Muscle layer of duodenum (tissue), 2 donors: ENCODE measurements around the gene CLMN.
"Not testable (repeated sequence)": the region's sequence is repeated elsewhere in the genome, so short reads cannot be mapped to it uniquely, and the experiment has no call there.

Experiments used
- H3K27ac ChIP-seq: one replicate; pipeline ENCODE4 v1.7.0; 2013; ENCODE audit warnings: mild to moderate bottlenecking, low read length
- H3K27me3 ChIP-seq: one replicate; pipeline ENCODE4 v1.7.0; 2013; ENCODE audit warnings: low read depth, mild to moderate bottlenecking, control low read depth, low read length
- H3K36me3 ChIP-seq, 2 donors: one replicate each; pipeline ENCODE4 v1.7.0; 2013; ENCODE audit warnings: low read length in 2 of 2, control low read depth in 1 of 2, mild to moderate bottlenecking in 1 of 2; ENCODE audit not compliant: insufficient read depth in 2 of 2, control insufficient read depth in 1 of 2
- H3K4me1 ChIP-seq, 2 donors: one replicate each; pipeline ENCODE4 v1.7.0; 2013; ENCODE audit warnings: low read length in 2 of 2, mild to moderate bottlenecking in 2 of 2, control low read depth in 1 of 2, moderate library complexity in 1 of 2; ENCODE audit not compliant: insufficient read depth in 2 of 2, control insufficient read depth in 1 of 2
- H3K4me3 ChIP-seq, 2 donors: one replicate each; pipeline ENCODE4 v1.7.0; 2013; ENCODE audit warnings: low read length in 2 of 2, low read depth in 1 of 2, mild to moderate bottlenecking in 1 of 2
- H3K9me3 ChIP-seq, 2 donors: one replicate each; pipeline ENCODE4 v1.7.0; 2013; ENCODE audit warnings: low read length in 2 of 2, control low read depth in 1 of 2, mild to moderate bottlenecking in 1 of 2; ENCODE audit not compliant: control insufficient read depth in 1 of 2
- donor health status: healthy.

Gene CLMN

GRCh38 chr14:95182379-95182778, 137.3 kb downstream of the CLMN start:
- no peaks in the 10 kb centered on the region for H3K27me3 ChIP-seq
- H3K36me3 ChIP-seq, result peaks cover 0 to 6% of the 10 kb centered on the region in 2 donors
- no peak overlapping the region for H3K4me3 ChIP-seq
- H3K27ac ChIP-seq, result no peak overlapping the region
- peaks cover 14 to 27% of the 10 kb centered on the region in 2 donors for H3K4me1 ChIP-seq
- H3K9me3 ChIP-seq, result no peaks in the 10 kb centered on the region

- H3K4me3 ChIP-seq, result no peak overlapping the region
- H3K4me1 ChIP-seq, result peaks cover 14 to 27% of the 10 kb centered on the region in 2 donors
- no peak overlapping the region for H3K27ac ChIP-seq
- H3K36me3 ChIP-seq, result peaks cover 0 to 6% of the 10 kb centered on the region in 2 donors
- no peaks in the 10 kb centered on the region for H3K9me3 ChIP-seq
- H3K27me3 ChIP-seq, result no peaks in the 10 kb centered on the region
Measured at GRCh38 chr14:95180966-95181741, 138.6 kb downstream of the CLMN start.

- H3K9me3 ChIP-seq, H3K27me3 ChIP-seq, H3K36me3 ChIP-seq, H3K27ac ChIP-seq, H3K4me1 ChIP-seq, H3K4me3 ChIP-seq: not testable (repeated sequence)
Measured at GRCh38 chr14:95175670-95176069, 144.0 kb downstream of the CLMN start.

DNA sequence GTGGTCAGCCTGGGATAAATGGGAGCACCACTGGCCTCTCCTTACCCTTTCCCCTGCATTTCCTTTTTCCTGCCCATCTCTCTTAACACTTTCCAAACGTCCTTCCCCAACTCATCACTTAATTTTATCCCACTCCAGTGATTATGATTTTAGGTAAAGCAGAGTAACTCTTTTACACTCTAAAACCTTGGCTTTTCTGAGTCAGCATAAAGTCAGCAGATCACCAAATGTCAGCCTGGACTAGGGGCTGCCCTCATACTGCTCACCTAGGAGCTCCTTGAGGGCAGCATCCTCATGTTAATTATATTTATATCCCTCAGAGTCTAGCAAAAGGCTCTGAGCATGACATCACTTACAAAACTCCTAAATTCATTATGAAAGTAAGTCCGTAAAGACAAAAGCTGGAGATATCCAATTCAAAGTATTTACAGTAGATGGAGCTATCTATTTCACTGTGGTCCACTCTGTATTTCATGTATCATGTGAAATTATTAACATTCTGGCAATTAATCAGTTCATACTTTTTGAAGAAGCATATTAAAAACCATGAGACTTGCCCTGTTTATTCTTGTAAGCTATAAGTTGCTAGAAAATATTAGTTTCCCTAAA, 145.4 kb downstream of the CLMN start:
- no peaks in the 10 kb centered on the region for H3K4me1 ChIP-seq
- no peaks in the 10 kb centered on the region for H3K9me3 ChIP-seq
- H3K27ac ChIP-seq, result no peak overlapping the region
- no peak overlapping the region for H3K4me3 ChIP-seq
- H3K36me3 ChIP-seq, result peaks cover 0 to 1% of the 10 kb centered on the region in 2 donors
- no peaks in the 10 kb centered on the region for H3K27me3 ChIP-seq

DNA sequence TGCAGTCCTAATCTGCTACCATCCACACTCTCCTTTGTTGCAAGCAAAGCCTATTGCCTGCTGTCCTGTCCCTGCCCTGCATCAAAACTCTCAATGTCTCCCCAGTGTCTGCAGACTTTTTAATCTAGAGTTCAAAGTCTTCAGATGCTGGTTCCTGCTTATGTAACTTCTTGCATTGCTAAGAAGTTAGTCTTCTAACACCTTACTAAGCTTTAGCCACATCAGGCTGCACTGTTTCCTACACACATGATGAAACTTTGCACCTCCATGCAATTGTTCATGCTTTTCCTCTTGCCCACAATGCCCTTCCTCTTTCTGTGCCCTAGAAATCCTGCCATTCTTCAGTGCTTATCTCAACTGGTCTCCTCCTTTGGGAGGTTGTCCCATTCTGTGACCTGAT, 146.2 kb downstream of the CLMN start:
- Histone ChIP-seq H3K36me3 (no peaks in the 10 kb centered on the region), H3K4me1 (no peaks in the 10 kb centered on the region), H3K4me3 (no peak overlapping the region), H3K9me3 (no peaks in the 10 kb centered on the region), H3K27ac (no peak overlapping the region), H3K27me3 (no peaks in the 10 kb centered on the region)

DNA sequence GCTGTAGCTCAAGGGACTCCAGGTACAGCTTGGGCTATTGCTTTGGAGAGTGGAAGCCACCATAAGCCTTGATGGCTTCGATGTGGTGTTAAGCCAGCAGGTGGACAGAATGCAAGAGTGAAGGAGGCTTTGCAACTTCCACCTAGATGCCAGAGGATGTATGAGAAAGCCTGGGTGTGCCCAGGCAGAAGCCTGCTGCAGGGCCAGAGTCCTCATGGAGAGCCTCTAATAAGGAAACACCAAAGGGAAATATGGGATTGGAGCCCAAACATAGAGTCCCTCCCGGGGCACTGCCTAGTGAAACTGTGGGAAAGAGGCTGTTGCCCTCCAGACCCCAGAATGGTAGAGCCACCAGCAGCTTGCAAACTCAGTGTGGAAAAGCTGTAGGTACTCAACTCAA, 152.5 kb downstream of the CLMN start:
- Histone ChIP-seq H3K4me3 (no peak overlapping the region), H3K9me3 (peaks cover 0 to 5% of the 10 kb centered on the region in 2 donors), H3K27ac (no peak overlapping the region), H3K36me3 (no peaks in the 10 kb centered on the region), H3K4me1 (peaks cover 0 to 5% of the 10 kb centered on the region in 2 donors), H3K27me3 (no peaks in the 10 kb centered on the region)

- no peaks in the 10 kb centered on the region for H3K27me3 ChIP-seq
- H3K9me3 ChIP-seq, result peaks cover 0 to 5% of the 10 kb centered on the region in 2 donors
- no peak overlapping the region for H3K4me3 ChIP-seq
- H3K27ac ChIP-seq, result no peak overlapping the region
- no peaks in the 10 kb centered on the region for H3K36me3 ChIP-seq
- peaks cover 0 to 5% of the 10 kb centered on the region in 2 donors for H3K4me1 ChIP-seq
Measured at GRCh38 chr14:95165517-95165916, 154.2 kb downstream of the CLMN start.

DNA sequence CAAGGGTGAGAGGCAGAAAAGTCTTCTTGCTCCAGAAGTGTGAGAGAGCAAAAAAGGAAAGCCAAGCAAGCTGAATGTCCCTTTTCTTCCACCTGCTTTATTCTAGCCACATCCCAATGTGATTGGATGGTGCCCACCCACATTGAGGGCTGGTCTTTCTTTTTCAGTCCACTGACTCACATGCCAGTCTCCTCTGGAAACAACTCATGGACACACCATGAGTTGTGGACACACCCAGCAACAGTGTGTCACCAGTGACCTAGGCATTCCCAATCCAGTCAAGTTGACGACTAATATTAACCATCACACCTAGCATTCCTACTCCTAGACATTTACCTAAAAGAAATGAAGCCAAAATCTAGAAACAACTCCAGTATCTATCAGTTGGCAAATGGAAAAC, 155.2 kb downstream of the CLMN start:
- H3K4me3 ChIP-seq, result no peak overlapping the region
- H3K27me3 ChIP-seq, result no peaks in the 10 kb centered on the region
- peaks cover 0 to 5% of the 10 kb centered on the region in 2 donors for H3K4me1 ChIP-seq
- no peak overlapping the region for H3K27ac ChIP-seq
- H3K36me3 ChIP-seq, result no peaks in the 10 kb centered on the region
- H3K9me3 ChIP-seq, result peaks cover 0 to 5% of the 10 kb centered on the region in 2 donors

- no peaks in the 10 kb centered on the region for H3K36me3 ChIP-seq
- peaks cover 0 to 5% of the 10 kb centered on the region in 2 donors for H3K4me1 ChIP-seq
- no peak overlapping the region for H3K27ac ChIP-seq
- H3K9me3 ChIP-seq, result peaks cover 0 to 5% of the 10 kb centered on the region in 2 donors
- H3K27me3 ChIP-seq, result no peaks in the 10 kb centered on the region
- no peak overlapping the region for H3K4me3 ChIP-seq
Measured at GRCh38 chr14:95163666-95164065, 156.0 kb downstream of the CLMN start.

- Histone ChIP-seq H3K4me1 (peaks cover 3 to 5% of the 10 kb centered on the region in 2 donors), H3K4me3 (no peak overlapping the region), H3K27me3 (no peaks in the 10 kb centered on the region), H3K27ac (no peak overlapping the region), H3K9me3 (peaks cover 0 to 5% of the 10 kb centered on the region in 2 donors), H3K36me3 (no peaks in the 10 kb centered on the region)
Measured at GRCh38 chr14:95163132-95163531, 156.6 kb downstream of the CLMN start.

DNA sequence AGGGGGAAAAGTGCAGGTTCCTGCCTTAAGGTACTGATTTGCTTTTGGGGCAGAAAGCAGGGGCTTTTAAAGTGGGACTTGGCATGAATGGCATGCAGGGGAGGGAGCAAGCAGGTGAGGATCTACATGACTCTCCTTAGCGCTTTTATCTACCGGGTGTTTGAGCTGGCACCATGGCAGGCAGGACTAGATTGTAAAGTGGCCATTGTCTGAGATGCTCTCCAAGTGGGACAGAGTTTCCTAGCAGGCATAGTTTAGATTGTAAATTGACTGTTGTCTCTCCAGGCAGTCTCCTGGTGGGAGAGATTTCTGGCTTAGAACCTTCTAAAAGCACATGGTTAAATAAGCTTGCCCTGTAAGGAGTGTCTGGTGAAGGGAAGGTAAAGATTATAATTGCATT, 157.1 kb downstream of the CLMN start:
- H3K9me3 ChIP-seq, result peaks cover 0 to 5% of the 10 kb centered on the region in 2 donors
- H3K27me3 ChIP-seq, result no peaks in the 10 kb centered on the region
- H3K27ac ChIP-seq, result no peak overlapping the region
- H3K36me3 ChIP-seq, result no peaks in the 10 kb centered on the region
- peaks cover 5 to 6% of the 10 kb centered on the region in 2 donors for H3K4me1 ChIP-seq
- no peak overlapping the region for H3K4me3 ChIP-seq
